Heart left ventricle (tissue), 16 donors: ENCODE results near the gene ALDH3B2. TPM values are rescaled to one million over a fixed set of nuclear protein-coding genes. Genes with fewer than 3 reads are reported as not detected.

ENCODE experiments used
- ATAC-seq, 4 donors: fragments of 200-7000 bp; cut with Tn5 transposase; one replicate each; pipeline ENCODE4 v1.9.1; 2020 to 2022; ENCODE audit warnings: moderate library complexity in 4 of 4, mild to moderate bottlenecking in 3 of 4, moderate number of reproducible peaks in 1 of 4
- DNase-seq, 5 donors: peaks; one replicate each; pipeline ENCODE4 v3.0.0-alpha.2; 2020
- H3K27ac ChIP-seq, 12 donors: fragments of 200-600 bp; sonication (generic) in 4 of 12; one replicate each; pipeline versions ENCODE4 v1.5.0 to v1.8.0; 2016 to 2022; ENCODE audit warnings: mild to moderate bottlenecking in 2 of 12
- H3K27me3 ChIP-seq, 9 donors: fragments of 200-600 bp; sonication (generic) in 2 of 9; one replicate each; pipeline versions ENCODE4 v1.5.1 to v1.8.0; 2016 to 2022; ENCODE audit warnings: mild to moderate bottlenecking in 3 of 9
- H3K36me3 ChIP-seq, 9 donors: fragments of 200-600 bp; sonication (generic) in 2 of 9; one replicate each; pipeline versions ENCODE4 v1.5.0 to v1.8.0; 2018 to 2022; ENCODE audit warnings: mild to moderate bottlenecking in 2 of 9
- H3K4me1 ChIP-seq, 12 donors: fragments of 200-600 bp; sonication (generic) in 4 of 12; one replicate each; pipeline versions ENCODE4 v1.5.0 to v1.8.0; 2016 to 2022; ENCODE audit warnings: mild to moderate bottlenecking in 3 of 12
- H3K4me3 ChIP-seq, 12 donors: fragments of 200-600 bp; sonication (generic) in 4 of 12; one replicate each; pipeline versions ENCODE4 v1.5.0 to v1.8.0; 2017 to 2022; ENCODE audit warnings: mild to moderate bottlenecking in 9 of 12, moderate library complexity in 4 of 12
- H3K9me3 ChIP-seq, 12 donors: fragments of 200-600 bp; sonication (generic) in 4 of 12; one replicate each; pipeline versions ENCODE4 v1.5.0 to v1.8.0; 2016 to 2022; ENCODE audit warnings: mild to moderate bottlenecking in 1 of 12
- CTCF ChIP-seq, 12 donors: fragments of 200-600 bp; sonication (generic) in 4 of 12; IDR thresholded peaks; one replicate each; pipeline versions ENCODE4 v1.5.0 to v1.8.0; 2018 to 2022; ENCODE audit warnings: antibody characterized with exemption in 12 of 12, mild to moderate bottlenecking in 5 of 12
- POLR2A ChIP-seq, 2 donors: fragments of 450-650 bp; IDR thresholded peaks; one replicate each; pipeline ENCODE4 v1.6.1; 2017; ENCODE audit warnings: antibody characterized with exemption in 2 of 2, mild to moderate bottlenecking in 2 of 2, moderate library complexity in 2 of 2
- WGBS, 4 donors: extraction: QIAGEN DNeasy Blood & Tissue Kit in 2 of 4; methylation state at CpG; one replicate each; pipeline versions ENCODE4 v1.1.5 to v1.1.7; 2013 to 2018; 5-methylcytosine and 5-hydroxymethylcytosine counted together
- intact Hi-C, 10 donors: fragments of 100-400 bp; cut with DNase I; formaldehyde crosslinking; loops; one replicate each; pipeline versions ENCODE4 v1.11.1 to v1.14.2; 2022
- polyA plus RNA-seq, 2 donors: library from polyadenylated mRNA; stranded (reverse); fragments of 200-250 nt; gene quantifications; one replicate each; pipeline ENCODE4 v1.2.3, GENCODE V29; 2013
- total RNA-seq, 9 donors: library from RNA; depleted of rRNA in 2 of 9; stranded (reverse); fragments of >200 nt in 2 of 9; fragmentation: NEBNext Ultra II Directional in 3 of 9; extraction: Animal tissue kit (Norgen Biotek cat#: 25700) in 3 of 9; gene quantifications; one replicate each; pipeline versions ENCODE4 v1.1.0 to v1.2.4, GENCODE V29; 2016 to 2023
- donor health status: ischemic (EF 13 %, LVEDD 7.1; RV severe dilation, severe dysfunction).
- donor health status: healthy with polysubstance abuse.
- donor health status: DM: no; HTN: yes; CAD: no.
- donor health status: DM: no; HTN: no; CAD: no.
- donor health status: ischemic (EF 25% LVEDD 6.9; RV normal size, moderate dysfunction).
- donor health status: ischemic (EF 25% LVEDD 5.7; RV mildly dilated, moderate dysfunction).
- donor health status: healthy.
- donor health status: DM: yes; HTN: yes; CAD: no.
- donor health status: ischemic (EF 35%, LVEDD 5.7; RV mildly dilated, moderate dysfunction).
- donor health status: nonischemic (EF 11% LVEDD 7.7; RV severe dilation, severe dysfunction).
- donor health status: DM: yes; HTN: yes; CAD: no.
- donor health status: PGD.
- donor health status: ischemic (EF 29% LVEDD 5.4; RV normal size, mild dysfunction).
- donor health status: nonischemic (EF 23%, LVEDD 6.1; RV moderate dilation, normal function).

ALDH3B2 gene
- total and polyA plus RNA-seq, 11 donors = not detected

- DNase-seq (no peak), ATAC-seq (no peak)
- Histone ChIP-seq H3K4me1 (no peaks in the 10 kb centered on the region), H3K4me3 (no peak overlapping the region), H3K27ac (no peak overlapping the region), H3K36me3 (no peaks in the 10 kb centered on the region), H3K27me3 (no peaks in the 10 kb centered on the region), H3K9me3 (no peaks in the 10 kb centered on the region)
- TF ChIP-seq POLR2A (IDR thresholded peaks at IDR 0.05) (no peak), CTCF (IDR thresholded peaks at IDR 0.05) (no peak)
- WGBS, 4 donors = 69 to 77% (median 73%) methylated on average over 17 to 20 of the region's 20 CpGs
- intact Hi-C loops = loop anchor here in 1 of 10 donors (10.0 kb wide), 1 partner anchor 92 kb away; no protein-coding TSS in a partner anchor
Measured at GRCh38 chr11:67666676-67667489, 7.5 kb downstream of the ALDH3B2 start.

GRCh38 chr11:67666303-67666645 is 8.1 kb downstream of the ALDH3B2 start:
- no peak overlapping the region for H3K4me3 ChIP-seq
- DNase-seq (no peak), ATAC-seq (no peak)
- no peak for TF ChIP-seq CTCF (IDR thresholded peaks at IDR 0.05)
- no peak for TF ChIP-seq POLR2A (IDR thresholded peaks at IDR 0.05)
- H3K27ac ChIP-seq = no peak overlapping the region
- 83 to 92% (median 89%) methylated on average over 7 to 11 of the region's 11 CpGs for WGBS, 4 donors
- intact Hi-C loops = loop anchor here in 1 of 10 donors (10.0 kb wide), 1 partner anchor 91 kb away; no protein-coding TSS in a partner anchor
- H3K9me3 ChIP-seq = no peaks in the 10 kb centered on the region
- H3K27me3 ChIP-seq = no peaks in the 10 kb centered on the region
- H3K4me1 ChIP-seq = no peaks in the 10 kb centered on the region
- no peaks in the 10 kb centered on the region for H3K36me3 ChIP-seq

GRCh38 chr11:67665541-67666302 is 8.7 kb downstream of the ALDH3B2 start:
- intact Hi-C loops = loop anchor here in 1 of 10 donors (10.0 kb wide), 1 partner anchor 91 kb away; no protein-coding TSS in a partner anchor
- no peaks in the 10 kb centered on the region for H3K4me1 ChIP-seq
- peak in 1 of 5 donors; percentile 45 for DNase-seq
- peak in 8 of 12 donors; percentile 9 to 37 (median 19) for TF ChIP-seq CTCF (IDR thresholded peaks at IDR 0.05)
- TF ChIP-seq POLR2A (IDR thresholded peaks at IDR 0.05) = no peak
- H3K36me3 ChIP-seq = no peaks in the 10 kb centered on the region
- H3K9me3 ChIP-seq = no peaks in the 10 kb centered on the region
- WGBS, 4 donors = 72 to 80% (median 79%) methylated on average over 10 to 24 of the region's 24 CpGs
- ATAC-seq = peak; percentile 21 to 55 (median 40)
- no peak overlapping the region for H3K4me3 ChIP-seq
- H3K27me3 ChIP-seq = no peaks in the 10 kb centered on the region
- no peak overlapping the region for H3K27ac ChIP-seq
